ENCODE results near the gene BAIAP2L2. TPM values are rescaled to one million over a fixed set of nuclear protein-coding genes. Genes with fewer than 3 reads are reported as not detected.
"Not testable (repeated sequence)": the region's sequence is repeated elsewhere in the genome, so short reads cannot be mapped to it uniquely, and the experiment has no call there.

Gene BAIAP2L2, protein sequence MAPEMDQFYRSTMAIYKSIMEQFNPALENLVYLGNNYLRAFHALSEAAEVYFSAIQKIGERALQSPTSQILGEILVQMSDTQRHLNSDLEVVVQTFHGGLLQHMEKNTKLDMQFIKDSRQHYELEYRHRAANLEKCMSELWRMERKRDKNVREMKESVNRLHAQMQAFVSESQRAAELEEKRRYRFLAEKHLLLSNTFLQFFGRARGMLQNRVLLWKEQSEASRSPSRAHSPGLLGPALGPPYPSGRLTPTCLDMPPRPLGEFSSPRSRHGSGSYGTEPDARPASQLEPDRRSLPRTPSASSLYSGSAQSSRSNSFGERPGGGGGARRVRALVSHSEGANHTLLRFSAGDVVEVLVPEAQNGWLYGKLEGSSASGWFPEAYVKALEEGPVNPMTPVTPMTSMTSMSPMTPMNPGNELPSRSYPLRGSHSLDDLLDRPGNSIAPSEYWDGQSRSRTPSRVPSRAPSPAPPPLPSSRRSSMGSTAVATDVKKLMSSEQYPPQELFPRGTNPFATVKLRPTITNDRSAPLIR
- under 1 TPM; 0.53 to 0.58 TPM for total RNA-seq
- polyA plus RNA-seq = not detected

GRCh38 chr22:38110008-38110862 is at the start of gene BAIAP2L2:
BAIAP2L2 (minus strand) TSS chr22:38110684; CDS start chr22:38110525, 159 bp downstream.
- Histone ChIP-seq H3K36me3 (ENCODE audit: insufficient read depth, low read length) (no peaks in the 10 kb centered on the region), H3K9me3 (ENCODE audit: low read length) (no peaks in the 10 kb centered on the region), H3K27ac (ENCODE audit: low read depth, low read length) (no peak within 1 kb of the TSS), H3K4me1 (ENCODE audit: insufficient read depth, low read length) (no peaks in the 10 kb centered on the region), H3K27me3 (ENCODE audit: insufficient read depth, low read length, poor library complexity, severe bottlenecking) (no peaks in the 10 kb centered on the region), H3K4me3 (ENCODE audit: low read length) (no peak within 1 kb of the TSS)
- Mint-ChIP-seq H3K4me3 (peak within 1 kb of the TSS in 4 of 7 donors; percentile 52 to 72 (median 60)), H3K27me3 (no peaks in the 10 kb centered on the region), H3K4me1 (peaks cover 10 to 12% (median 10%) of the 10 kb centered on the region in 3 donors), H3K36me3 (peaks cover 3 to 16% (median 4%) of the 10 kb centered on the region in 3 donors), H3K27ac (peak within 1 kb of the TSS; percentile 71 to 92 (median 85)), H3K9me3 (peaks cover 0 to 2% (median 0%) of the 10 kb centered on the region in 5 donors)
- ChIA-PET POLR2A (no interaction called here), CTCF (interaction anchor here (2.1 kb wide), 1 partner anchor 120 kb away, joined by 4 read pairs; no protein-coding TSS in a partner anchor)
- DNase-seq = peak in 1 of 5 donors; percentile 46

DNA sequence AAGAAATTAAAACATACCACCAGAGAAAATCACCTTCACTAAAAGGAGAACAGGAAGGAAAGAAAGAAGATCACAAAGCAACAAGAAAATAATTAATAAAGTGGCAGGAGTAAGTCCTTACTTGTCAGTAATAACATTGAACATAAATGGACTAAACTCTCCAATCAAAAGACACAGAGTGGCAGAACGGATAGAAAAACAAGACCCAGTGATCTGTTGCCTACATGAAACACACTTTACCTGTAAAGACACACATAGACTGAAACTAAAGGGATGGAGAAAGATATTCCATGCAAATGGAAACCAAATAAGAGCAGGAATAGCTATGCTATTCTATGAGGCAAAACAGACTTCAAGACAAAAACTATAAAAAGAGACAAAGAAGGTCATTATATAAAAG is 45.2 kb upstream of the BAIAP2L2 start:
- Mint-ChIP-seq H3K27ac (no peak overlapping the region), H3K4me1 (peaks cover 3 to 28% (median 6%) of the 10 kb centered on the region in 3 donors), H3K27me3 (no peaks in the 10 kb centered on the region), H3K36me3 (peaks cover 0 to 16% (median 14%) of the 10 kb centered on the region in 3 donors), H3K9me3 (no peaks in the 10 kb centered on the region), H3K4me3 (no peak overlapping the region)
- ChIA-PET POLR2A (no interaction called here), CTCF (no interaction called here)
- DNase-seq = no peak
- Histone ChIP-seq H3K27ac (ENCODE audit: low read depth, low read length) (no peak overlapping the region), H3K4me3 (ENCODE audit: low read length) (no peak overlapping the region), H3K27me3 (ENCODE audit: insufficient read depth, low read length, poor library complexity, severe bottlenecking) (no peaks in the 10 kb centered on the region), H3K36me3 (ENCODE audit: insufficient read depth, low read length) (no peaks in the 10 kb centered on the region), H3K9me3 (ENCODE audit: low read length) (no peaks in the 10 kb centered on the region), H3K4me1 (ENCODE audit: insufficient read depth, low read length) (no peaks in the 10 kb centered on the region)

DNA sequence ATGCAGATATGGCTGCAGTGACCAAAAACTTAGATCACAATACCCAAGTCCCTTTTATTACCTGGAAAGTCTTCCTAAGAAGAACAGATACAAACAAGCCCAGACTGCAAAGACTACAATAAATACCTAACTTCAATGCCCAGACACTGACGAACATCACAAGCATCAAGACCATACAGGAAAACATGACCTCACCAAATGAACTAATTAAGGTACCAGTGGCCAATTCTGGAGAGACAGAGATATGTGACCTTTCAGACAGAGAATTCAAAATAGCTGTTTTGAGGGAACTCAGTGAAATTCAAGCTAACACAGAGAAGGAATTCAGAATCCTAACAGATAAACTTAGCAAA is 44.1 kb upstream of the BAIAP2L2 start:
- H3K36me3 ChIP-seq (ENCODE audit: insufficient read depth, low read length); DNase-seq; POLR2A ChIA-PET; H3K27ac ChIP-seq (ENCODE audit: low read depth, low read length); H3K4me3 Mint-ChIP-seq; H3K27me3 Mint-ChIP-seq; H3K4me3 ChIP-seq (ENCODE audit: low read length); CTCF ChIA-PET; H3K27ac Mint-ChIP-seq; H3K9me3 Mint-ChIP-seq; H3K9me3 ChIP-seq (ENCODE audit: low read length); H3K4me1 ChIP-seq (ENCODE audit: insufficient read depth, low read length); H3K27me3 ChIP-seq (ENCODE audit: insufficient read depth, low read length, poor library complexity, severe bottlenecking): not testable (repeated sequence)
- peaks cover 1 to 28% (median 6%) of the 10 kb centered on the region in 3 donors for H3K4me1 Mint-ChIP-seq
- H3K36me3 Mint-ChIP-seq = peaks cover 0 to 18% (median 14%) of the 10 kb centered on the region in 3 donors

GRCh38 chr22:38153821-38154562 is 43.5 kb upstream of the BAIAP2L2 start:
- no peak for DNase-seq
- POLR2A ChIA-PET = no interaction called here

GRCh38 chr22:38151126-38151500 is 40.6 kb upstream of the BAIAP2L2 start:
- no peak for DNase-seq
- Histone ChIP-seq H3K4me1 (ENCODE audit: insufficient read depth, low read length) (no peaks in the 10 kb centered on the region), H3K9me3 (ENCODE audit: low read length) (no peaks in the 10 kb centered on the region), H3K36me3 (ENCODE audit: insufficient read depth, low read length) (no peaks in the 10 kb centered on the region), H3K27ac (ENCODE audit: low read depth, low read length) (no peak overlapping the region), H3K27me3 (ENCODE audit: insufficient read depth, low read length, poor library complexity, severe bottlenecking) (no peaks in the 10 kb centered on the region), H3K4me3 (ENCODE audit: low read length) (no peak overlapping the region)
- Mint-ChIP-seq H3K27ac (no peak overlapping the region), H3K4me3 (no peak overlapping the region), H3K4me1 (peaks cover 10 to 26% (median 11%) of the 10 kb centered on the region in 3 donors), H3K36me3 (peaks cover 0 to 24% (median 20%) of the 10 kb centered on the region in 3 donors), H3K27me3 (no peaks in the 10 kb centered on the region), H3K9me3 (no peaks in the 10 kb centered on the region)
- POLR2A ChIA-PET = interaction anchor here (0.6 kb wide), 2 partner anchors 98 to 765 kb away, joined by 3 read pairs; no protein-coding TSS in a partner anchor
- CTCF ChIA-PET = no interaction called here

More at GRCh38 chr22:38153821-38154562, 43.5 kb upstream of the BAIAP2L2 start:
- H3K4me3 ChIP-seq (ENCODE audit: low read length) = no peak overlapping the region
- H3K27me3 ChIP-seq (ENCODE audit: insufficient read depth, low read length, poor library complexity, severe bottlenecking) = no peaks in the 10 kb centered on the region
- H3K9me3 ChIP-seq (ENCODE audit: low read length) = no peaks in the 10 kb centered on the region
- Mint-ChIP-seq H3K4me1 (peaks cover 1 to 28% (median 6%) of the 10 kb centered on the region in 3 donors), H3K4me3 (no peak overlapping the region), H3K9me3 (no peaks in the 10 kb centered on the region), H3K27me3 (no peaks in the 10 kb centered on the region), H3K27ac (no peak overlapping the region), H3K36me3 (peaks cover 0 to 21% (median 16%) of the 10 kb centered on the region in 3 donors)
- CTCF ChIA-PET = no interaction called here
- H3K36me3 ChIP-seq (ENCODE audit: insufficient read depth, low read length) = no peaks in the 10 kb centered on the region
- no peak overlapping the region for H3K27ac ChIP-seq (ENCODE audit: low read depth, low read length)
- no peaks in the 10 kb centered on the region for H3K4me1 ChIP-seq (ENCODE audit: insufficient read depth, low read length)

DNA sequence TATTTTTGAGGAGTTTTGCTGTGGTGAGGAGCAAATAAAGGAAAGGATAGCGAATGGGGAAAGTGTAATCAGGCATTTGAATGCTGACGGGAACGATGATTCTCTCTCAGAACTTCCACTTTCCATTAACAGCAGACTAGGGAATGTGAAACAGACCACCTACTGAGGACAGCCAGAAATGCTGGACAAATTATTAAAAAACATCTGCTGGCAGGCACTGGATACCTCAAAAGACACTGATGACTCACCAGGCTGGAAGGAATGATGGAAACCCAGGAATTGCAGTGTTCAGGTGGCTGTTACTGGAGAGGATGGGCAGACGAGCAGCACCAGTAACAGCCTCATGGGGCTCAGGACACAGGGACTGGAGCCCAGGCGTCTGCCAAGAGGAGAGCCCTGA is 37.8 kb upstream of the BAIAP2L2 start:
- Histone ChIP-seq H3K27ac (ENCODE audit: low read depth, low read length) (no peak overlapping the region), H3K4me1 (ENCODE audit: insufficient read depth, low read length) (peaks cover 4% of the 10 kb centered on the region), H3K9me3 (ENCODE audit: low read length) (no peaks in the 10 kb centered on the region), H3K27me3 (ENCODE audit: insufficient read depth, low read length, poor library complexity, severe bottlenecking) (no peaks in the 10 kb centered on the region), H3K36me3 (ENCODE audit: insufficient read depth, low read length) (peaks cover 2% of the 10 kb centered on the region), H3K4me3 (ENCODE audit: low read length) (no peak overlapping the region)
- Mint-ChIP-seq H3K36me3 (peaks cover 0 to 32% (median 22%) of the 10 kb centered on the region in 3 donors), H3K4me1 (peaks cover 16 to 19% (median 18%) of the 10 kb centered on the region in 3 donors), H3K27ac (no peak overlapping the region), H3K4me3 (no peak overlapping the region), H3K27me3 (no peaks in the 10 kb centered on the region), H3K9me3 (no peaks in the 10 kb centered on the region)
- no peak for DNase-seq
- POLR2A ChIA-PET = no interaction called here
- CTCF ChIA-PET = no interaction called here

- H3K9me3 Mint-ChIP-seq; H3K4me3 Mint-ChIP-seq; H3K27me3 Mint-ChIP-seq; H3K36me3 ChIP-seq (ENCODE audit: insufficient read depth, low read length); H3K27ac ChIP-seq (ENCODE audit: low read depth, low read length); H3K9me3 ChIP-seq (ENCODE audit: low read length); DNase-seq; POLR2A ChIA-PET; H3K27me3 ChIP-seq (ENCODE audit: insufficient read depth, low read length, poor library complexity, severe bottlenecking); H3K4me3 ChIP-seq (ENCODE audit: low read length); H3K4me1 ChIP-seq (ENCODE audit: insufficient read depth, low read length); CTCF ChIA-PET: not testable (repeated sequence)
- H3K27ac Mint-ChIP-seq = peak overlapping the region in 1 of 8 donors; percentile 72
- H3K36me3 Mint-ChIP-seq = peaks cover 0 to 37% (median 16%) of the 10 kb centered on the region in 3 donors
- H3K4me1 Mint-ChIP-seq = peaks cover 20 to 28% (median 24%) of the 10 kb centered on the region in 3 donors
These were observed 35.7 kb upstream of the BAIAP2L2 start for GRCh38 chr22:38146166-38146565.
